Fibroblast of lung (primary cell): ENCODE data around the gene PHGDH. TPM values are rescaled to one million over a fixed set of nuclear protein-coding genes. Genes with fewer than 3 reads are reported as not detected.

Source experiments
- DNase-seq, 2 donors: peaks; one replicate each; pipeline versions ENCODE4 v3.0.0 to v3.0.0-alpha.2; 2010; ENCODE audit warnings: low read depth in 2 of 2
- H2AFZ ChIP-seq: 2 replicates; pipeline ENCODE4 v1.5.1; 2012; ENCODE audit warnings: low read length, control low read depth, inconsistent platforms
- H3K27ac ChIP-seq: 2 replicates; pipeline ENCODE4 v1.5.1; 2011; ENCODE audit warnings: low read length, control low read depth; ENCODE audit not compliant: insufficient read depth
- H3K27me3 ChIP-seq: 2 replicates; pipeline ENCODE4 v1.5.1; 2011; ENCODE audit warnings: mild to moderate bottlenecking, low read length; ENCODE audit not compliant: control insufficient read depth, insufficient read depth
- H3K36me3 ChIP-seq: 2 replicates; pipeline ENCODE4 v1.5.1; 2011; ENCODE audit warnings: low read length; ENCODE audit not compliant: control insufficient read depth, insufficient read depth
- H3K4me1 ChIP-seq: 2 replicates; pipeline ENCODE4 v1.5.1; 2011; ENCODE audit warnings: low read length; ENCODE audit not compliant: control insufficient read depth, insufficient read depth; ENCODE audit errors: extremely low read depth
- H3K4me2 ChIP-seq: 2 replicates; pipeline ENCODE4 v1.5.1; 2011; ENCODE audit warnings: low read length, control low read depth; ENCODE audit not compliant: insufficient read depth; ENCODE audit errors: extremely low read depth
- H3K4me3 ChIP-seq, 4 experiments: fragments of 200-600 bp in 1 of 4; sonication (generic) in 1 of 4; replicated peaks in 1 of 4; 2 replicates each; pipeline ENCODE4 v1.5.1; 2011 to 2016; ENCODE audit warnings: low read length in 4 of 4, low read depth in 3 of 4, mild to moderate bottlenecking in 3 of 4, control low read depth in 2 of 4, inconsistent platforms in 1 of 4, mixed read lengths in 1 of 4; ENCODE audit not compliant: insufficient read depth in 1 of 4; ENCODE audit errors: control extremely low read depth in 1 of 4
- H3K79me2 ChIP-seq: 2 replicates; pipeline ENCODE4 v1.5.1; 2012; ENCODE audit warnings: mild to moderate bottlenecking, low read length, inconsistent platforms; ENCODE audit not compliant: control insufficient read depth, insufficient read depth
- H3K9ac ChIP-seq: 2 replicates; pipeline ENCODE4 v1.5.1; 2011; ENCODE audit warnings: mild to moderate bottlenecking, low read length, control low read depth; ENCODE audit not compliant: insufficient read depth
- H3K9me3 ChIP-seq: 2 replicates; pipeline ENCODE4 v1.5.1; 2012; ENCODE audit warnings: low read depth, low read length; ENCODE audit not compliant: control insufficient read depth, insufficient read depth
- H4K20me1 ChIP-seq: 2 replicates; pipeline ENCODE4 v1.5.1; 2011; ENCODE audit warnings: low read length; ENCODE audit not compliant: control insufficient read depth, insufficient read depth; ENCODE audit errors: extremely low read depth
- EZH2 ChIP-seq: IDR thresholded peaks from 2 replicates; pipeline ENCODE4 v1.5.1; 2012; ENCODE audit warnings: low read length, control low read depth, mild to moderate bottlenecking; ENCODE audit errors: missing control alignments
- polyA plus RNA-seq, 2 donors: library from polyadenylated mRNA; depleted of rRNA in 1 of 2; stranded (reverse) in 1 of 2; unstranded in 1 of 2; fragments of >200 nt; gene quantifications; 2 replicates each; pipeline ENCODE4 v1.2.1, GENCODE V29; 2011 to 2012; ENCODE audit warnings: missing spikeins in 1 of 2
- total RNA-seq: library from RNA; depleted of rRNA; stranded (reverse); fragments of >200 nt; gene quantifications from 2 replicates; pipeline ENCODE4 v1.2.1, GENCODE V29; 2014
- TF ChIP-seq, protein P1 (sequence below), 2 donors: IDR thresholded peaks in 1 of 2; conservative IDR thresholded peaks in 1 of 2; 1 replicate in 1 of 2; 2 replicates in 1 of 2; pipeline ENCODE4 v1.5.1; 2011 to 2012; ENCODE audit warnings: low read length in 2 of 2, control low read depth in 1 of 2, inconsistent platforms in 1 of 2, low read depth in 1 of 2, mild to moderate bottlenecking in 1 of 2

Gene PHGDH
- total and polyA plus RNA-seq, 2 donors (not counting 1 experiment from before 2014, with no cell fraction given), result 44.3 to 201 TPM

DNA sequence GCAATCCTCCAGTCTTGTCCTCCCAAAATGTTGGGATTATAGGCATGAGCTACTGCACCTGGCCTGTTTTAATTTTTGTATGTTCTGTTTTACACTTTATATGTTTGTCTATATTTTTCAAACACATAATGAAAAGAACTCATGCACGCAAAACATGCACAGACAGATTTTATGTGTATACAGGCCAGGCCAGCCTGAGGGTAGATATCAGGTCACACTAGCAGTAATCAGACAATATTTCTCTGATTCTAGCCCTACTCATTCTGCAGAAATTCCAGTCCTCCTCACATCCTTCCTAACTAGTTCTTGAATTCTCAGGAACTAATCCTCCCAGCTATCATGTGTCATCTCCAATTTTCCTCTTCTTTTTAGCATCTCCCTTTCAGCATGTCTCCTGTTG, 27.8 kb upstream of the PHGDH start:
- no peaks in the 10 kb centered on the region for H3K4me1 ChIP-seq
- H3K9me3 ChIP-seq, result no peaks in the 10 kb centered on the region
- H4K20me1 ChIP-seq, result no peaks in the 10 kb centered on the region
- H3K4me2 ChIP-seq, result no peak overlapping the region
- H2AFZ ChIP-seq, result no peak overlapping the region
- H3K9ac ChIP-seq, result no peak overlapping the region
- H3K79me2 ChIP-seq, result no peaks in the 10 kb centered on the region
- no peak overlapping the region for H3K27ac ChIP-seq
- H3K36me3 ChIP-seq, result no peaks in the 10 kb centered on the region
- TF ChIP-seq, protein P1, sequence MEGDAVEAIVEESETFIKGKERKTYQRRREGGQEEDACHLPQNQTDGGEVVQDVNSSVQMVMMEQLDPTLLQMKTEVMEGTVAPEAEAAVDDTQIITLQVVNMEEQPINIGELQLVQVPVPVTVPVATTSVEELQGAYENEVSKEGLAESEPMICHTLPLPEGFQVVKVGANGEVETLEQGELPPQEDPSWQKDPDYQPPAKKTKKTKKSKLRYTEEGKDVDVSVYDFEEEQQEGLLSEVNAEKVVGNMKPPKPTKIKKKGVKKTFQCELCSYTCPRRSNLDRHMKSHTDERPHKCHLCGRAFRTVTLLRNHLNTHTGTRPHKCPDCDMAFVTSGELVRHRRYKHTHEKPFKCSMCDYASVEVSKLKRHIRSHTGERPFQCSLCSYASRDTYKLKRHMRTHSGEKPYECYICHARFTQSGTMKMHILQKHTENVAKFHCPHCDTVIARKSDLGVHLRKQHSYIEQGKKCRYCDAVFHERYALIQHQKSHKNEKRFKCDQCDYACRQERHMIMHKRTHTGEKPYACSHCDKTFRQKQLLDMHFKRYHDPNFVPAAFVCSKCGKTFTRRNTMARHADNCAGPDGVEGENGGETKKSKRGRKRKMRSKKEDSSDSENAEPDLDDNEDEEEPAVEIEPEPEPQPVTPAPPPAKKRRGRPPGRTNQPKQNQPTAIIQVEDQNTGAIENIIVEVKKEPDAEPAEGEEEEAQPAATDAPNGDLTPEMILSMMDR (conservative IDR thresholded peaks at IDR 0.05 in 1 of 2, IDR thresholded peaks at IDR 0.05 in 1 of 2; ENCODE audit: low read depth in 1 of 2, low read length in 2 of 2), result no peak
- TF ChIP-seq EZH2, result no peak
- H3K4me3 ChIP-seq, result no peak overlapping the region
- no peak for DNase-seq
- H3K27me3 ChIP-seq, result peaks cover 4% of the 10 kb centered on the region

DNA sequence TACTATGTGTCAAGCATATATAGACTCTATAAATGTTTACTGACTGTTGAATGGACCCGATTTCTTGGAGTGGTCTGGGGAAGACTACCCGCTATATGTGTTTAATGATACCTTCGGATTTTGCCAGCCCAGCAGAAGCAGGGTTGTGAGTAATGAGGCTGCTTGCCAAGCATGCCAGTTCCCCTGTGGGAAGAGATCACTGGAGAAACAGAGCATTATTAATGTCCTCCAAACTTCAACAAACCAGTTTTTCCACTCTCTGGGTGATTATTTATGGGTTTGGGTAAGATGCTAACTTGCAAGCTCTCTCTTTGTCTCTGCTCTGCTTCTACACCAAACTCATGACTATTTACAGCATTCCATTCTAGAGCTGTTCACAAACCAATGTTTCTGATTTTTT, 25.1 kb upstream of the PHGDH start:
- no peak for TF ChIP-seq EZH2
- TF ChIP-seq, protein P1 (conservative IDR thresholded peaks at IDR 0.05 in 1 of 2, IDR thresholded peaks at IDR 0.05 in 1 of 2; ENCODE audit: low read depth in 1 of 2, low read length in 2 of 2), result no peak
- H4K20me1 ChIP-seq, result no peaks in the 10 kb centered on the region
- H3K4me2 ChIP-seq, result no peak overlapping the region
- H3K9ac ChIP-seq, result no peak overlapping the region
- no peaks in the 10 kb centered on the region for H3K4me1 ChIP-seq
- no peak overlapping the region for H3K4me3 ChIP-seq
- H2AFZ ChIP-seq, result no peak overlapping the region
- no peaks in the 10 kb centered on the region for H3K9me3 ChIP-seq
- H3K36me3 ChIP-seq, result no peaks in the 10 kb centered on the region
- DNase-seq, result no peak
- H3K27ac ChIP-seq, result no peak overlapping the region
- peaks cover 4% of the 10 kb centered on the region for H3K27me3 ChIP-seq
- H3K79me2 ChIP-seq, result no peaks in the 10 kb centered on the region

DNA sequence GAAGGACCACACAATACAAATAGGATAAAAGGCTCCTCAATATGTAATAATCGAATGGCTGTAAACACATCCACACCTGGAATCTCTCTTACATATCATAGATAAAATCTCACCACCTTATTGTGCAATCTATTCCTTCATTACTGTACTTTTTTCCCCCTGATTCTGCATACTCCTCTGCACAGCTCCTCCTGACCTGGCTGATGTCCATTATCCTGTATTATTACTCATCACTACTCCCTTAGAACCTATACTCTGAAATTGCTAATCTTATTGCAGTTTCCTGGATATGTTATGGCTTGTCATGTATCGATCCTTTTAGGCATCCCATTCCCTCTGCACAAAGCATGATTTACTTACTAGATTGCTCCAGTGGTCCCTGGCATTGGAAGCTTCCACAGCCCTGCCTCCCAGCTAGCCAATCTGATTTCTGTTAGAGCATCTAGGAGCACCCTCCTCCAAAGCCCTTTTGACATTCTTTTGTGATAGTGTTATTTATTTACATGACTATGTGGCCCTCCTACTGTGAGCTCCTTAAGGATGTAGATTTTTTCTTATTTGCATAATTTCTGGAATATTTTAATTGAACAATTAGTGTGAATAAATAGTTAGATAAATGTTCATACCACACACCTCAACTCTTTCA, 24.2 kb upstream of the PHGDH start:
- DNase-seq, result peak in 1 of 2 donors; percentile 24
- Histone ChIP-seq H4K20me1 (no peaks in the 10 kb centered on the region), H3K4me2 (no peak overlapping the region), H3K79me2 (no peaks in the 10 kb centered on the region), H3K4me1 (no peaks in the 10 kb centered on the region), H3K4me3 (no peak overlapping the region), H3K9ac (no peak overlapping the region), H3K9me3 (no peaks in the 10 kb centered on the region), H3K27ac (no peak overlapping the region), H3K27me3 (peaks cover 2% of the 10 kb centered on the region), H2AFZ (no peak overlapping the region), H3K36me3 (no peaks in the 10 kb centered on the region)
- TF ChIP-seq, protein P1 (conservative IDR thresholded peaks at IDR 0.05 in 1 of 2, IDR thresholded peaks at IDR 0.05 in 1 of 2; ENCODE audit: low read depth in 1 of 2, low read length in 2 of 2), result no peak
- TF ChIP-seq EZH2, result no peak
